GM18511 (cell line): Measurements from ENCODE around the gene USP17L15.
"Not testable (repeated sequence)": the region's sequence is repeated elsewhere in the genome, so short reads cannot be mapped to it uniquely, and the experiment has no call there.

ENCODE experiments used
- ATAC-seq: cut with Tn5 transposase; IDR thresholded peaks from one replicate; pipeline ENCODE4 v1.9.1; 2021; ENCODE audit warnings: mild to moderate bottlenecking, moderate library complexity; ENCODE audit not compliant: unreplicated experiment

USP17L15 gene, protein sequence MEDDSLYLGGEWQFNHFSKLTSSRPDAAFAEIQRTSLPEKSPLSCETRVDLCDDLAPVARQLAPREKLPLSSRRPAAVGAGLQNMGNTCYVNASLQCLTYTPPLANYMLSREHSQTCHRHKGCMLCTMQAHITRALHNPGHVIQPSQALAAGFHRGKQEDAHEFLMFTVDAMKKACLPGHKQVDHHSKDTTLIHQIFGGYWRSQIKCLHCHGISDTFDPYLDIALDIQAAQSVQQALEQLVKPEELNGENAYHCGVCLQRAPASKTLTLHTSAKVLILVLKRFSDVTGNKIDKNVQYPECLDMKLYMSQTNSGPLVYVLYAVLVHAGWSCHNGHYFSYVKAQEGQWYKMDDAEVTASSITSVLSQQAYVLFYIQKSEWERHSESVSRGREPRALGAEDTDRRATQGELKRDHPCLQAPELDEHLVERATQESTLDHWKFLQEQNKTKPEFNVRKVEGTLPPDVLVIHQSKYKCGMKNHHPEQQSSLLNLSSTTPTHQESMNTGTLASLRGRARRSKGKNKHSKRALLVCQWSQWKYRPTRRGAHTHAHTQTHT

GRCh38 chr4:9234085-9234484 is at the start of gene USP17L15:
Gene USP17L15 (plus strand): TSS chr4:9234385. CDS start chr4:9234385, 0 bp downstream.
- not testable (repeated sequence) for ATAC-seq

GRCh38 chr4:9210357-9210756 is 23.8 kb upstream of the USP17L15 start, which contains the start of gene USP17L10:
Gene USP17L10 (plus strand): TSS chr4:9210657. CDS start chr4:9210657, 0 bp downstream.
- not testable (repeated sequence) for ATAC-seq

DNA sequence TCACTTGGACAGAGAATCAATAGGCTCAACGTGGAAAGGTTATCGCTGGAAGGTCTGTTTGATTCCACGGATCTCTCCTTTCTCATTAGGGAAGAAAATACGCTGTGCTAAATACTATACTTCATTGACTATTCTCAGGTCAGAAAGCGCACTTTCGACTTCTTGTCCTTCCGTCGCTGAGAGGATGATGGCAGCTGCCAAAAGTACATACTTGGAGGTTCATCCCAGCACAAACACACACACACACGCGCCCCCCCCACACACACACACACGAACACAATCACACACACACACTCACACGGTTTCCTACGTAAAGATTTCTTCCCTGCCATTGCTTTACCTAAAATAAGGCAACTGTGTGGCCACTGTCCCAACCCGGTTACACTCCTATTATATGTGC is 19.5 kb upstream of the USP17L15 start:
- ATAC-seq, result not testable (repeated sequence)

GRCh38 chr4:9215105-9215504 is 19.1 kb upstream of the USP17L15 start, which contains the start of gene USP17L11:
Gene USP17L11 (plus strand): TSS chr4:9215405. CDS start chr4:9215405, 0 bp downstream.
- not testable (repeated sequence) for ATAC-seq

GRCh38 chr4:9219852-9220251 is 14.3 kb upstream of the USP17L15 start, which contains the start of gene USP17L12:
Gene USP17L12 (plus strand): TSS chr4:9220152. CDS start chr4:9220152, 0 bp downstream.
- not testable (repeated sequence) for ATAC-seq

DNA sequence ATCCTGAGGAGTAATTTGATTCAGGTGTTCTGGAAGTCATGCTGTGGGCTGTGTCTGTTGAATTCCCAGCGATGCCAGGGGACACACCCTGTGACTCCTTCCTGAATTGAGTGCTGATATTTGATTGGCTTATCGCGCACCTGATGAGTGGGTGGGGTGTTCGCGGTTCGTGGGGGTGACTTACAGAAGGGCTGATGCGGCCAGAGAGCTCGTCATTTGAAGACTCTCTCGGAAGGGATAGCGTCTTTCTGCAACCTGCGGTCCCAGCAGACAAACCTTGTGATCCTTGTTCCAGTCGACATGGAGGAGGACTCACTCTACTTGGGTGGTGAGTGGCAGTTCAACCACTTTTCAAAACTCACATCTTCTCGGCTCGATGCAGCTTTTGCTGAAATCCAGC is 9.6 kb upstream of the USP17L15 start, which contains the start of gene USP17L13:
Gene USP17L13, plus strand, starts transcription at position 301 of the 400 bp plus-strand sequence. Its CDS starts 0 bp downstream, at position 301.
- not testable (repeated sequence) for ATAC-seq

DNA sequence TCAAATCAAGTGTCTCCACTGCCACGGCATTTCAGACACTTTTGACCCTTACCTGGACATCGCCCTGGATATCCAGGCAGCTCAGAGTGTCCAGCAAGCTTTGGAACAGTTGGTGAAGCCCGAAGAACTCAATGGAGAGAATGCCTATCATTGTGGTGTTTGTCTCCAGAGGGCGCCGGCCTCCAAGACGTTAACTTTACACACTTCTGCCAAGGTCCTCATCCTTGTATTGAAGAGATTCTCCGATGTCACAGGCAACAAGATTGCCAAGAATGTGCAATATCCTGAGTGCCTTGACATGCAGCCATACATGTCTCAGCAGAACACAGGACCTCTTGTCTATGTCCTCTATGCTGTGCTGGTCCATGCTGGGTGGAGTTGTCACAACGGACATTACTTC is 3.9 kb upstream of the USP17L15 start:
- ATAC-seq, result not testable (repeated sequence)

DNA sequence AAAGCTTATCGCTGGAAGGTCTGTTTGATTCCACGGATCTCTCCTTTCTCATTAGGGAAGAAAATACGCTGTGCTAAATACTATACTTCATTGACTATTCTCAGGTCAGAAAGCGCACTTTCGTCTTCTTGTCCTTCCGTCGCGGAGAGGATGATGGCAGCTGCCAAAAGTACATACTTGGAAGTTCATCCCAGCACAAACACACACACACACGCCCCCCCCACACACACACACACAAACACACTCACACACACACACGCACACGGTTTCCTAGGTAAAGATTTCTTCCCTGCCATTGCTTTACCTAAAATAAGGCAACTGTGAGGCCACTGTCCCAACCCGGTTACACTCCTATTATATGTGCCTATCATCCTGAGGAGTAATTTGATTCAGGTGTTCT is 4.3 kb downstream of the USP17L15 start:
- ATAC-seq, result not testable (repeated sequence)

DNA sequence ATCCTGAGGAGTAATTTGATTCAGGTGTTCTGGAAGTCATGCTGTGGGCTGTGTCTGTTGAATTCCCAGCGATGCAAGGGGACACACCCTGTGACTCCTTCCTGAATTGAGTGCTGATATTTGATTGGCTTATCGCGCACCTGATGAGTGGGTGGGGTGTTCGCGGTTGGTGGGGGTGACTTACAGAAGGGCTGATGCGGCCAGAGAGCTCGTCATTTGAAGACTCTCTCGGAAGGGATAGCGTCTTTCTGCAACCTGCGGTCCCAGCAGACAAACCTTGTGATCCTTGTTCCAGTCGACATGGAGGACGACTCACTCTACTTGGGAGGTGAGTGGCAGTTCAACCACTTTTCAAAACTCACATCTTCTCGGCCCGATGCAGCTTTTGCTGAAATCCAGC is 9.4 kb downstream of the USP17L15 start, which contains the start of gene USP17L17:
Gene USP17L17, plus strand, starts transcription at position 301 of the 400 bp plus-strand sequence. Its CDS starts 0 bp downstream, at position 301.
- not testable (repeated sequence) for ATAC-seq

DNA sequence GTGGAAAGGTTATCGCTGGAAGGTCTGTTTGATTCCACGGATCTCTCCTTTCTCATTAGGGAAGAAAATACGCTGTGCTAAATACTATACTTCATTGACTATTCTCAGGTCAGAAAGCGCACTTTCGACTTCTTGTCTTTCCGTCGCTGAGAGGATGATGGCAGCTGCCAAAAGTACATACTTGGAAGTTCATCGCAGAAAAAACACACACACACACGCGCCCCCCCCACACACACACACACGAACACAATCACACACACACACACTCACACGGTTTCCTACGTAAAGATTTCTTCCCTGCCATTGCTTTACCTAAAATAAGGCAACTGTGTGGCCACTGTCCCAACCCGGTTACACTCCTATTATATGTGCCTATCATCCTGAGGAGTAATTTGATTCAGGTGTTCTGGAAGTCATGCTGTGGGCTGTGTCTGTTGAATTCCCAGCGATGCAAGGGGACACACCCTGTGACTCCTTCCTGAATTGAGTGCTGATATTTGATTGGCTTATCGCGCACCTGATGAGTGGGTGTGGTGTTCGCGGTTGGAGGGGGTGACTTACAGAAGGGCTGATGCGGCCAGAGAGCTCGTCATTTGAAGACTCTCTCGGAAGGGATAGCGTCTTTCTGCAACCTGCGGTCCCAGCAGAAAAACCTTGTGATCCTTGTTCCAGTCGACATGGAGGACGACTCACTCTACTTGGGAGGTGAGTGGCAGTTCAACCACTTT is 13.9 kb downstream of the USP17L15 start, which contains the start of gene USP17L18:
Gene USP17L18, plus strand, starts transcription at position 678 of the 728 bp plus-strand sequence. Its CDS starts 0 bp downstream, at position 678.
- ATAC-seq, result not testable (repeated sequence)

GRCh38 chr4:9253078-9253477 is 18.9 kb downstream of the USP17L15 start, which contains the start of gene USP17L19:
Gene USP17L19 (plus strand): TSS chr4:9253378. CDS start chr4:9253378, 0 bp downstream.
- ATAC-seq, result not testable (repeated sequence)

GRCh38 chr4:9257824-9258223 is 23.6 kb downstream of the USP17L15 start, which contains the start of gene USP17L20:
Gene USP17L20 (plus strand): TSS chr4:9258124. CDS start chr4:9258124, 0 bp downstream.
- ATAC-seq, result not testable (repeated sequence)

DNA sequence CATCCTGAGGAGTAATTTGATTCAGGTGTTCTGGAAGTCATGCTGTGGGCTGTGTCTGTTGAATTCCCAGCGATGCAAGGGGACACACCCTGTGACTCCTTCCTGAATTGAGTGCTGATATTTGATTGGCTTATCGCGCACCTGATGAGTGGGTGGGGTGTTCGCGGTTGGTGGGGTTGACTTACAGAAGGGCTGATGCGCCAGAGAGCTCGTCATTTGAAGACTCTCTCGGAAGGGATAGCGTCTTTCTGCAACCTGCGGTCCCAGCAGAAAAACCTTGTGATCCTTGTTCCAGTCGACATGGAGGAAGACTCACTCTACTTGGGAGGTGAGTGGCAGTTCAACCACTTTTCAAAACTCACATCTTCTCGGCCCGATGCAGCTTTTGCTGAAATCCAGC is 28.4 kb downstream of the USP17L15 start, which contains the start of gene USP17L21:
Gene USP17L21, plus strand, starts transcription at position 301 of the 400 bp plus-strand sequence. Its CDS starts 0 bp downstream, at position 301.
- ATAC-seq, result not testable (repeated sequence)

GRCh38 chr4:9267319-9267718 is 33.1 kb downstream of the USP17L15 start, which contains the start of gene USP17L22:
Gene USP17L22 (plus strand): TSS chr4:9267619. CDS start chr4:9267619, 0 bp downstream.
- ATAC-seq, result not testable (repeated sequence)

GRCh38 chr4:9271719-9272118 is 37.5 kb downstream of the USP17L15 start:
- ATAC-seq, result not testable (repeated sequence)
